Heart right ventricle (tissue), 16 donors: Measurements from ENCODE around the gene TNFSF15. TPM values are rescaled to one million over a fixed set of nuclear protein-coding genes. Genes with fewer than 3 reads are reported as not detected.

Source experiments
- ATAC-seq, 8 donors: fragments of 200-7000 bp; cut with Tn5 transposase; one replicate each; pipeline ENCODE4 v1.9.1; 2020; ENCODE audit warnings: mild to moderate bottlenecking in 8 of 8, moderate library complexity in 8 of 8, moderate number of reproducible peaks in 1 of 8
- DNase-seq, 2 donors: peaks; one replicate each; pipeline ENCODE4 v3.0.0-alpha.2; 2020
- H3K27ac ChIP-seq, 10 donors: fragments of 200-600 bp; sonication (generic) in 2 of 10; one replicate each; pipeline versions ENCODE4 v1.5.0 to v1.8.0; 2020 to 2022; ENCODE audit warnings: mild to moderate bottlenecking in 3 of 10
- H3K27me3 ChIP-seq, 7 donors: fragments of 200-600 bp; one replicate each; pipeline ENCODE4 v1.8.0; 2021 to 2022; ENCODE audit warnings: mild to moderate bottlenecking in 2 of 7
- H3K36me3 ChIP-seq, 9 donors: fragments of 200-600 bp; sonication (generic) in 1 of 9; one replicate each; pipeline versions ENCODE4 v1.5.0 to v1.8.0; 2020 to 2022; ENCODE audit warnings: mild to moderate bottlenecking in 2 of 9
- H3K4me1 ChIP-seq, 9 donors: fragments of 200-600 bp; sonication (generic) in 1 of 9; one replicate each; pipeline versions ENCODE4 v1.5.0 to v1.8.0; 2020 to 2022; ENCODE audit warnings: mild to moderate bottlenecking in 4 of 9
- H3K4me3 ChIP-seq, 10 donors: fragments of 200-600 bp; sonication (generic) in 2 of 10; one replicate each; pipeline versions ENCODE4 v1.5.0 to v1.8.0; 2020 to 2022; ENCODE audit warnings: mild to moderate bottlenecking in 7 of 10, moderate library complexity in 2 of 10
- H3K9me3 ChIP-seq, 11 donors: fragments of 200-600 bp in 10 of 11; sonication (generic) in 2 of 11; one replicate each; pipeline versions ENCODE4 v1.5.0 to v1.8.0; 2013 to 2022; ENCODE audit warnings: mild to moderate bottlenecking in 2 of 11, control low read depth in 1 of 11, moderate library complexity in 1 of 11
- CTCF ChIP-seq, 9 donors: fragments of 200-600 bp; sonication (generic) in 2 of 9; IDR thresholded peaks; one replicate each; pipeline versions ENCODE4 v1.5.0 to v1.8.0; 2021 to 2022; ENCODE audit warnings: antibody characterized with exemption in 9 of 9, mild to moderate bottlenecking in 5 of 9, moderate library complexity in 1 of 9
- WGBS, 2 donors: extraction: QIAGEN DNeasy Blood & Tissue Kit; methylation state at CpG; one replicate each; pipeline ENCODE4 v1.1.7; 2013; ENCODE audit warnings: inconsistent platforms in 1 of 2; 5-methylcytosine and 5-hydroxymethylcytosine counted together
- intact Hi-C, 10 donors: fragments of 100-400 bp; cut with DNase I; formaldehyde crosslinking; loops; one replicate each; pipeline versions ENCODE4 v1.11.1 to v1.14.2; 2022
- polyA plus RNA-seq, 2 donors: library from polyadenylated mRNA; stranded (reverse); fragments of 200-250 nt; gene quantifications; one replicate each; pipeline ENCODE4 v1.2.3, GENCODE V29; 2013
- total RNA-seq, 10 donors: library from RNA; stranded (reverse); fragmentation: NEBNext Ultra II Directional in 3 of 10; extraction: Animal tissue kit (Norgen Biotek cat#: 25700) in 3 of 10; gene quantifications; one replicate each; pipeline versions ENCODE4 v1.2.1 to v1.2.4, GENCODE V29; 2021 to 2023
- donor health status: Arrhythmogenic right ventricular cardiomyopathy.
- donor health status: ischemic (EF 13 %, LVEDD 7.1; RV severe dilation, severe dysfunction).
- donor health status: healthy with polysubstance abuse.
- donor health status: DM: no; HTN: yes; CAD: no.
- donor health status: DM: no; HTN: no; CAD: no.
- donor health status: ischemic (EF 25% LVEDD 6.9; RV normal size, moderate dysfunction).
- donor health status: ischemic (EF 25% LVEDD 5.7; RV mildly dilated, moderate dysfunction).
- donor health status: healthy.
- donor health status: DM: yes; HTN: yes; CAD: no.
- donor health status: Ischemic cardiomyopathy.
- donor health status: ischemic (EF 35%, LVEDD 5.7; RV mildly dilated, moderate dysfunction).
- donor health status: nonischemic (EF 11% LVEDD 7.7; RV severe dilation, severe dysfunction).
- donor health status: DM: yes; HTN: yes; CAD: no.
- donor health status: PGD.
- donor health status: ischemic (EF 29% LVEDD 5.4; RV normal size, mild dysfunction).
- donor health status: nonischemic (EF 23%, LVEDD 6.1; RV moderate dilation, normal function).

The TNFSF15 gene
- total and polyA plus RNA-seq, 12 donors: 0.01 to 0.62 (median 0.05) TPM; not detected in 5

- H3K4me1 ChIP-seq: peaks cover 0 to 10% (median 0%) of the 10 kb centered on the region in 9 donors
- H3K27ac ChIP-seq: no peak overlapping the region
- peaks cover 0 to 16% (median 3%) of the 10 kb centered on the region in 7 donors for H3K27me3 ChIP-seq
- H3K4me3 ChIP-seq: no peak overlapping the region
- ATAC-seq: no peak
- WGBS, 2 donors: 72 to 78% methylated on average over 6 of the region's 6 CpGs
- H3K9me3 ChIP-seq: no peaks in the 10 kb centered on the region
- no peak for DNase-seq
- intact Hi-C loops: loop anchor here in 1 of 10 donors (10.0 kb wide), 1 partner anchor 1267 kb away; no protein-coding TSS in a partner anchor
- TF ChIP-seq CTCF (IDR thresholded peaks at IDR 0.05): no peak
- H3K36me3 ChIP-seq: no peaks in the 10 kb centered on the region
Observed at GRCh38 chr9:114771889-114772288, 34.0 kb downstream of the TNFSF15 start.

DNA sequence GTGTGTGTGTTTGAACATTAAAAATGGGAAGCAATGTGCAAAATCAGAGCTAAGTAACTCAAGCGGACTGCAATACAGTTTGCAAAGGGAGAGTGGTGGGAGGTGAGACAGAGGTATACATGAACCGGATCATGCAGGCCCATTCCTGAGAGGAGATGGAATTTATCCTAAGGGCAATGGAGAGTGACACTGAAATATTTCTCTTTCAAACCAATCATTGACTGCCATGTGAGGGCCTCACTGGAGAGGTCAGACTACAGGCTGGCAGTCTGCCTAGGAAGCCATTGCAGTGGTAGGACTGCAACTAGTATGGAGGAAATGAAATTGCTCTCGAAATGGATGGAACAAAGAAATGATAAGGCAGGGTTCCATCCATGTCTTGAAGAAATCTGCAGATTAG is 34.8 kb downstream of the TNFSF15 start:
- Histone ChIP-seq H3K4me3 (no peak overlapping the region), H3K36me3 (no peaks in the 10 kb centered on the region), H3K9me3 (no peaks in the 10 kb centered on the region), H3K4me1 (peaks cover 0 to 10% (median 0%) of the 10 kb centered on the region in 9 donors), H3K27ac (no peak overlapping the region), H3K27me3 (peaks cover 0 to 13% (median 0%) of the 10 kb centered on the region in 7 donors)
- intact Hi-C loops: loop anchor here in 1 of 10 donors (10.0 kb wide), 1 partner anchor 1266 kb away; no protein-coding TSS in a partner anchor
- DNase-seq: no peak
- 79 to 85% methylated on average over 3 of the region's 3 CpGs for WGBS, 2 donors
- ATAC-seq: no peak
- TF ChIP-seq CTCF (IDR thresholded peaks at IDR 0.05): no peak

- Histone ChIP-seq H3K9me3 (no peaks in the 10 kb centered on the region), H3K36me3 (no peaks in the 10 kb centered on the region), H3K27me3 (peaks cover 0 to 8% (median 0%) of the 10 kb centered on the region in 7 donors), H3K4me1 (peaks cover 0 to 10% (median 0%) of the 10 kb centered on the region in 9 donors), H3K4me3 (no peak overlapping the region), H3K27ac (no peak overlapping the region)
- no peak for TF ChIP-seq CTCF (IDR thresholded peaks at IDR 0.05)
- intact Hi-C loops: loop anchor here in 1 of 10 donors (10.0 kb wide), 1 partner anchor 1265 kb away; no protein-coding TSS in a partner anchor
- ATAC-seq (no peak), DNase-seq (no peak)
- 55 to 64% methylated on average over 1 of the region's 1 CpG for WGBS, 2 donors
Observed at GRCh38 chr9:114769624-114770023, 36.2 kb downstream of the TNFSF15 start.

GRCh38 chr9:114763220-114763619 is 42.6 kb downstream of the TNFSF15 start:
- Histone ChIP-seq H3K9me3 (peaks cover 0 to 16% (median 3%) of the 10 kb centered on the region in 11 donors), H3K4me1 (no peaks in the 10 kb centered on the region), H3K36me3 (no peaks in the 10 kb centered on the region), H3K4me3 (no peak overlapping the region), H3K27ac (no peak overlapping the region), H3K27me3 (peaks cover 0 to 7% (median 0%) of the 10 kb centered on the region in 7 donors)
- ATAC-seq (no peak), DNase-seq (no peak)
- intact Hi-C loops: no loop called here
- TF ChIP-seq CTCF (IDR thresholded peaks at IDR 0.05): no peak
- 82 to 93% methylated on average over 4 of the region's 4 CpGs for WGBS, 2 donors
